ENCODE measurements around the gene GTF3C1.
"Not testable (repeated sequence)": the region's sequence is repeated elsewhere in the genome, so short reads cannot be mapped to it uniquely, and the experiment has no call there.

GTF3C1 gene

GRCh38 chr16:27437946-27438345 lies 111.8 kb downstream of the GTF3C1 start:
- no peak for DNase-seq (ENCODE audit: low read depth)
- H3K4me3 ChIP-seq (ENCODE audit: low read depth, low read length) = no peak overlapping the region
- TF ChIP-seq MAX (IDR thresholded peaks at IDR 0.05; ENCODE audit: low read depth, low read length) (no peak), CTCF (IDR thresholded peaks at IDR 0.05; ENCODE audit: low read depth, low read length) (no peak), MYC (IDR thresholded peaks at IDR 0.05; ENCODE audit: low read depth, low read length) (no peak), POLR2A (IDR thresholded peaks at IDR 0.05; ENCODE audit: extremely low read depth, insufficient read length) (no peak)

GRCh38 chr16:27436921-27437650 lies 112.6 kb downstream of the GTF3C1 start:
- DNase-seq (ENCODE audit: low read depth) = no peak
- no peak for TF ChIP-seq POLR2A (IDR thresholded peaks at IDR 0.05; ENCODE audit: extremely low read depth, insufficient read length)
- TF ChIP-seq CTCF (IDR thresholded peaks at IDR 0.05; ENCODE audit: low read depth, low read length) = no peak
- TF ChIP-seq MYC (IDR thresholded peaks at IDR 0.05; ENCODE audit: low read depth, low read length) = no peak
- TF ChIP-seq MAX (IDR thresholded peaks at IDR 0.05; ENCODE audit: low read depth, low read length) = no peak
- H3K4me3 ChIP-seq (ENCODE audit: low read depth, low read length) = no peak overlapping the region

GRCh38 chr16:27436065-27436464 lies 113.6 kb downstream of the GTF3C1 start:
- TF ChIP-seq POLR2A (IDR thresholded peaks at IDR 0.05; ENCODE audit: extremely low read depth, insufficient read length) (no peak), MAX (IDR thresholded peaks at IDR 0.05; ENCODE audit: low read depth, low read length) (no peak), MYC (IDR thresholded peaks at IDR 0.05; ENCODE audit: low read depth, low read length) (no peak), CTCF (IDR thresholded peaks at IDR 0.05; ENCODE audit: low read depth, low read length) (no peak)
- no peak overlapping the region for H3K4me3 ChIP-seq (ENCODE audit: low read depth, low read length)
- no peak for DNase-seq (ENCODE audit: low read depth)

GRCh38 chr16:27435146-27435545 lies 114.6 kb downstream of the GTF3C1 start:
- not testable (repeated sequence) for DNase-seq (ENCODE audit: low read depth); H3K4me3 ChIP-seq (ENCODE audit: low read depth, low read length)

- TF ChIP-seq MAX (IDR thresholded peaks at IDR 0.05; ENCODE audit: low read depth, low read length) (no peak), MYC (IDR thresholded peaks at IDR 0.05; ENCODE audit: low read depth, low read length) (no peak), CTCF (IDR thresholded peaks at IDR 0.05; ENCODE audit: low read depth, low read length) (no peak), POLR2A (IDR thresholded peaks at IDR 0.05; ENCODE audit: extremely low read depth, insufficient read length) (no peak)
- no peak for DNase-seq (ENCODE audit: low read depth)
Measured at GRCh38 chr16:27434141-27435051, 115.3 kb downstream of the GTF3C1 start.

GRCh38 chr16:27433636-27434035 lies 116.1 kb downstream of the GTF3C1 start:
- no peak for DNase-seq (ENCODE audit: low read depth)
- no peak overlapping the region for H3K4me3 ChIP-seq (ENCODE audit: low read depth, low read length)
- TF ChIP-seq CTCF (IDR thresholded peaks at IDR 0.05; ENCODE audit: low read depth, low read length) = no peak
- TF ChIP-seq MYC (IDR thresholded peaks at IDR 0.05; ENCODE audit: low read depth, low read length) = no peak

More at GRCh38 chr16:27434141-27435051, 115.3 kb downstream of the GTF3C1 start:
- no peak overlapping the region for H3K4me3 ChIP-seq (ENCODE audit: low read depth, low read length)

GRCh38 chr16:27433191-27433590 lies 116.5 kb downstream of the GTF3C1 start:
- not testable (repeated sequence) for DNase-seq (ENCODE audit: low read depth); H3K4me3 ChIP-seq (ENCODE audit: low read depth, low read length)

Data from NB4 (cell line).